ENCODE results near the gene MOBP. TPM values are rescaled to one million over a fixed set of nuclear protein-coding genes. Genes with fewer than 3 reads are reported as not detected.

Gene MOBP
- total and polyA plus RNA-seq, 2 experiments from 2014 or later, result not detected

DNA sequence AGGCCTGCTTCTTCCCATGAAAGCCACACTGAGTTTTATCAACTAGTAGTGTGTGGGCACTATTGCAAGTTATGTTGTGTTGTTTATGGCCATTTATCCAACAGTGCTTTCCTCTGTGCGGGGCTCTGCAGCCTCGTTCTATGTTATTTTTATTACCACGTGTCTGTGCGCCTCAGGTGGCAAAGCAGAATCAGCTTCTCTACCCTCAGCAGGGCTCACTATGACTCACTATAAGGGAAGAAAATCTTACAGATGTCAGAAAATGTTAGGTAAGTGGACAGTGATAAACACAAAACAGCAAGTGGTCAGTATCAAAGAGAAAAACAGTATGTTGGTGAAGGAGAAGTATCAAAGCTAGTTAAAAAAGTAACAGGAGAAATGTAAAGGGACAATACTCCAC is 61.4 kb downstream of the MOBP start:
- H3K27me3 ChIP-seq (ENCODE audit: insufficient read depth), result no peaks in the 10 kb centered on the region
- no peaks in the 10 kb centered on the region for H4K20me1 ChIP-seq (replicated peaks; ENCODE audit: insufficient read depth)
- TF ChIP-seq NANOG (IDR thresholded peaks at IDR 0.05; ENCODE audit: borderline replicate concordance), result no peak
- no peak for TF ChIP-seq ZNF114 (CRISPR knock-in tag; IDR thresholded peaks at IDR 0.05)
- TF ChIP-seq, protein P1, sequence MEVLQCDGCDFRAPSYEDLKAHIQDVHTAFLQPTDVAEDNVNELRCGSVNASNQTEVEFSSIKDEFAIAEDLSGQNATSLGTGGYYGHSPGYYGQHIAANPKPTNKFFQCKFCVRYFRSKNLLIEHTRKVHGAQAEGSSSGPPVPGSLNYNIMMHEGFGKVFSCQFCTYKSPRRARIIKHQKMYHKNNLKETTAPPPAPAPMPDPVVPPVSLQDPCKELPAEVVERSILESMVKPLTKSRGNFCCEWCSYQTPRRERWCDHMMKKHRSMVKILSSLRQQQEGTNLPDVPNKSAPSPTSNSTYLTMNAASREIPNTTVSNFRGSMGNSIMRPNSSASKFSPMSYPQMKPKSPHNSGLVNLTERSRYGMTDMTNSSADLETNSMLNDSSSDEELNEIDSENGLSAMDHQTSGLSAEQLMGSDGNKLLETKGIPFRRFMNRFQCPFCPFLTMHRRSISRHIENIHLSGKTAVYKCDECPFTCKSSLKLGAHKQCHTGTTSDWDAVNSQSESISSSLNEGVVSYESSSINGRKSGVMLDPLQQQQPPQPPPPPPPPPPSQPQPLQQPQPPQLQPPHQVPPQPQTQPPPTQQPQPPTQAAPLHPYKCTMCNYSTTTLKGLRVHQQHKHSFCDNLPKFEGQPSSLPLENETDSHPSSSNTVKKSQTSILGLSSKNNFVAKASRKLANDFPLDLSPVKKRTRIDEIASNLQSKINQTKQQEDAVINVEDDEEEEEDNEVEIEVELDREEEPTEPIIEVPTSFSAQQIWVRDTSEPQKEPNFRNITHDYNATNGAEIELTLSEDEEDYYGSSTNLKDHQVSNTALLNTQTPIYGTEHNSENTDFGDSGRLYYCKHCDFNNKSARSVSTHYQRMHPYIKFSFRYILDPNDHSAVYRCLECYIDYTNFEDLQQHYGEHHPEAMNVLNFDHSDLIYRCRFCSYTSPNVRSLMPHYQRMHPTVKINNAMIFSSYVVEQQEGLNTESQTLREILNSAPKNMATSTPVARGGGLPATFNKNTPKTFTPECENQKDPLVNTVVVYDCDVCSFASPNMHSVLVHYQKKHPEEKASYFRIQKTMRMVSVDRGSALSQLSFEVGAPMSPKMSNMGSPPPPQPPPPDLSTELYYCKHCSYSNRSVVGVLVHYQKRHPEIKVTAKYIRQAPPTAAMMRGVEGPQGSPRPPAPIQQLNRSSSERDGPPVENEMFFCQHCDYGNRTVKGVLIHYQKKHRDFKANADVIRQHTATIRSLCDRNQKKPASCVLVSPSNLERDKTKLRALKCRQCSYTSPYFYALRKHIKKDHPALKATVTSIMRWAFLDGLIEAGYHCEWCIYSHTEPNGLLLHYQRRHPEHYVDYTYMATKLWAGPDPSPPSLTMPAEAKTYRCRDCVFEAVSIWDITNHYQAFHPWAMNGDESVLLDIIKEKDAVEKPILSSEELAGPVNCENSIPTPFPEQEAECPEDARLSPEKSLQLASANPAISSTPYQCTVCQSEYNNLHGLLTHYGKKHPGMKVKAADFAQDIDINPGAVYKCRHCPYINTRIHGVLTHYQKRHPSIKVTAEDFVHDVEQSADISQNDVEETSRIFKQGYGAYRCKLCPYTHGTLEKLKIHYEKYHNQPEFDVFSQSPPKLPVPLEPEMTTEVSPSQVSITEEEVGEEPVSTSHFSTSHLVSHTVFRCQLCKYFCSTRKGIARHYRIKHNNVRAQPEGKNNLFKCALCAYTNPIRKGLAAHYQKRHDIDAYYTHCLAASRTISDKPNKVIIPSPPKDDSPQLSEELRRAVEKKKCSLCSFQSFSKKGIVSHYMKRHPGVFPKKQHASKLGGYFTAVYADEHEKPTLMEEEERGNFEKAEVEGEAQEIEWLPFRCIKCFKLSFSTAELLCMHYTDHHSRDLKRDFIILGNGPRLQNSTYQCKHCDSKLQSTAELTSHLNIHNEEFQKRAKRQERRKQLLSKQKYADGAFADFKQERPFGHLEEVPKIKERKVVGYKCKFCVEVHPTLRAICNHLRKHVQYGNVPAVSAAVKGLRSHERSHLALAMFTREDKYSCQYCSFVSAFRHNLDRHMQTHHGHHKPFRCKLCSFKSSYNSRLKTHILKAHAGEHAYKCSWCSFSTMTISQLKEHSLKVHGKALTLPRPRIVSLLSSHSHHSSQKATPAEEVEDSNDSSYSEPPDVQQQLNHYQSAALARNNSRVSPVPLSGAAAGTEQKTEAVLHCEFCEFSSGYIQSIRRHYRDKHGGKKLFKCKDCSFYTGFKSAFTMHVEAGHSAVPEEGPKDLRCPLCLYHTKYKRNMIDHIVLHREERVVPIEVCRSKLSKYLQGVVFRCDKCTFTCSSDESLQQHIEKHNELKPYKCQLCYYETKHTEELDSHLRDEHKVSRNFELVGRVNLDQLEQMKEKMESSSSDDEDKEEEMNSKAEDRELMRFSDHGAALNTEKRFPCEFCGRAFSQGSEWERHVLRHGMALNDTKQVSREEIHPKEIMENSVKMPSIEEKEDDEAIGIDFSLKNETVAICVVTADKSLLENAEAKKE (CRISPR knock-in tag; IDR thresholded peaks at IDR 0.05), result no peak
- TF ChIP-seq CREB1 (CRISPR knock-in tag; IDR thresholded peaks at IDR 0.05; ENCODE audit: low read depth), result no peak
- TF ChIP-seq, protein P2, sequence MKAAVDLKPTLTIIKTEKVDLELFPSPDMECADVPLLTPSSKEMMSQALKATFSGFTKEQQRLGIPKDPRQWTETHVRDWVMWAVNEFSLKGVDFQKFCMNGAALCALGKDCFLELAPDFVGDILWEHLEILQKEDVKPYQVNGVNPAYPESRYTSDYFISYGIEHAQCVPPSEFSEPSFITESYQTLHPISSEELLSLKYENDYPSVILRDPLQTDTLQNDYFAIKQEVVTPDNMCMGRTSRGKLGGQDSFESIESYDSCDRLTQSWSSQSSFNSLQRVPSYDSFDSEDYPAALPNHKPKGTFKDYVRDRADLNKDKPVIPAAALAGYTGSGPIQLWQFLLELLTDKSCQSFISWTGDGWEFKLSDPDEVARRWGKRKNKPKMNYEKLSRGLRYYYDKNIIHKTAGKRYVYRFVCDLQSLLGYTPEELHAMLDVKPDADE (IDR thresholded peaks at IDR 0.05), result no peak
- TF ChIP-seq, protein P3, sequence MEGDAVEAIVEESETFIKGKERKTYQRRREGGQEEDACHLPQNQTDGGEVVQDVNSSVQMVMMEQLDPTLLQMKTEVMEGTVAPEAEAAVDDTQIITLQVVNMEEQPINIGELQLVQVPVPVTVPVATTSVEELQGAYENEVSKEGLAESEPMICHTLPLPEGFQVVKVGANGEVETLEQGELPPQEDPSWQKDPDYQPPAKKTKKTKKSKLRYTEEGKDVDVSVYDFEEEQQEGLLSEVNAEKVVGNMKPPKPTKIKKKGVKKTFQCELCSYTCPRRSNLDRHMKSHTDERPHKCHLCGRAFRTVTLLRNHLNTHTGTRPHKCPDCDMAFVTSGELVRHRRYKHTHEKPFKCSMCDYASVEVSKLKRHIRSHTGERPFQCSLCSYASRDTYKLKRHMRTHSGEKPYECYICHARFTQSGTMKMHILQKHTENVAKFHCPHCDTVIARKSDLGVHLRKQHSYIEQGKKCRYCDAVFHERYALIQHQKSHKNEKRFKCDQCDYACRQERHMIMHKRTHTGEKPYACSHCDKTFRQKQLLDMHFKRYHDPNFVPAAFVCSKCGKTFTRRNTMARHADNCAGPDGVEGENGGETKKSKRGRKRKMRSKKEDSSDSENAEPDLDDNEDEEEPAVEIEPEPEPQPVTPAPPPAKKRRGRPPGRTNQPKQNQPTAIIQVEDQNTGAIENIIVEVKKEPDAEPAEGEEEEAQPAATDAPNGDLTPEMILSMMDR (conservative IDR thresholded peaks at IDR 0.05; ENCODE audit: low read depth in 2 of 2), result no peak
- no peak for TF ChIP-seq EZH2phosphoT487 (IDR thresholded peaks at IDR 0.05; ENCODE audit: unreplicated experiment)
- TF ChIP-seq STAT1 (IDR thresholded peaks at IDR 0.05; ENCODE audit: unreplicated experiment), result no peak
- no peak for TF ChIP-seq EZH2 (IDR thresholded peaks at IDR 0.05; ENCODE audit: low read depth, unreplicated experiment)
- TF ChIP-seq, protein P4, sequence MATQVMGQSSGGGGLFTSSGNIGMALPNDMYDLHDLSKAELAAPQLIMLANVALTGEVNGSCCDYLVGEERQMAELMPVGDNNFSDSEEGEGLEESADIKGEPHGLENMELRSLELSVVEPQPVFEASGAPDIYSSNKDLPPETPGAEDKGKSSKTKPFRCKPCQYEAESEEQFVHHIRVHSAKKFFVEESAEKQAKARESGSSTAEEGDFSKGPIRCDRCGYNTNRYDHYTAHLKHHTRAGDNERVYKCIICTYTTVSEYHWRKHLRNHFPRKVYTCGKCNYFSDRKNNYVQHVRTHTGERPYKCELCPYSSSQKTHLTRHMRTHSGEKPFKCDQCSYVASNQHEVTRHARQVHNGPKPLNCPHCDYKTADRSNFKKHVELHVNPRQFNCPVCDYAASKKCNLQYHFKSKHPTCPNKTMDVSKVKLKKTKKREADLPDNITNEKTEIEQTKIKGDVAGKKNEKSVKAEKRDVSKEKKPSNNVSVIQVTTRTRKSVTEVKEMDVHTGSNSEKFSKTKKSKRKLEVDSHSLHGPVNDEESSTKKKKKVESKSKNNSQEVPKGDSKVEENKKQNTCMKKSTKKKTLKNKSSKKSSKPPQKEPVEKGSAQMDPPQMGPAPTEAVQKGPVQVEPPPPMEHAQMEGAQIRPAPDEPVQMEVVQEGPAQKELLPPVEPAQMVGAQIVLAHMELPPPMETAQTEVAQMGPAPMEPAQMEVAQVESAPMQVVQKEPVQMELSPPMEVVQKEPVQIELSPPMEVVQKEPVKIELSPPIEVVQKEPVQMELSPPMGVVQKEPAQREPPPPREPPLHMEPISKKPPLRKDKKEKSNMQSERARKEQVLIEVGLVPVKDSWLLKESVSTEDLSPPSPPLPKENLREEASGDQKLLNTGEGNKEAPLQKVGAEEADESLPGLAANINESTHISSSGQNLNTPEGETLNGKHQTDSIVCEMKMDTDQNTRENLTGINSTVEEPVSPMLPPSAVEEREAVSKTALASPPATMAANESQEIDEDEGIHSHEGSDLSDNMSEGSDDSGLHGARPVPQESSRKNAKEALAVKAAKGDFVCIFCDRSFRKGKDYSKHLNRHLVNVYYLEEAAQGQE (IDR thresholded peaks at IDR 0.05; ENCODE audit: unreplicated experiment), result no peak
- TF ChIP-seq POLR2AphosphoS5 (IDR thresholded peaks at IDR 0.05; ENCODE audit: low read depth), result no peak
- no peak for TF ChIP-seq ZNF331 (CRISPR knock-in tag; IDR thresholded peaks at IDR 0.05; ENCODE audit: low read depth)
- TF ChIP-seq JUNB (IDR thresholded peaks at IDR 0.05; ENCODE audit: unreplicated experiment), result no peak
- H2AFZ ChIP-seq, result peak overlapping the region; percentile 19; the same call in 1 of the 2 replicates
- no peak overlapping the region for H3K4me2 ChIP-seq
- no peak overlapping the region for H3K27ac Mint-ChIP-seq
- H3F3A ChIP-seq (replicated peaks; ENCODE audit: low read depth), result no peaks in the 10 kb centered on the region
- no peak for ATAC-seq
- no peaks in the 10 kb centered on the region for H3K4me1 ChIP-seq (ENCODE audit: insufficient read depth)
- H3K4me3 Mint-ChIP-seq, result no peak overlapping the region
- H3K4me3 ChIP-seq, result no peak overlapping the region
- no peak overlapping the region for H3K27ac ChIP-seq (ENCODE audit: low read depth)
- no peaks in the 10 kb centered on the region for H3K79me2 ChIP-seq (replicated peaks; ENCODE audit: insufficient read depth)
- H3K9me2 ChIP-seq (ENCODE audit: insufficient read depth), result no peaks in the 10 kb centered on the region
- H3K36me3 ChIP-seq (ENCODE audit: insufficient read depth), result peaks cover 1% of the 10 kb centered on the region; the same call in 1 of the 2 replicates
- H3K9me3 Mint-ChIP-seq, result peaks cover 14% of the 10 kb centered on the region
- H3K36me3 Mint-ChIP-seq (ENCODE audit: low read depth), result peaks cover 8% of the 10 kb centered on the region; the same call in 2 of the 3 replicates
- no peaks in the 10 kb centered on the region for H3K4me1 Mint-ChIP-seq
- no peak for DNase-seq (ENCODE audit: low spot score)
- peaks cover 2% of the 10 kb centered on the region for H3K27me3 Mint-ChIP-seq (ENCODE audit: insufficient read depth, low read depth, poor library complexity)
